ENCODE results near the gene ZNF780A. TPM values are rescaled to one million over a fixed set of nuclear protein-coding genes. Genes with fewer than 3 reads are reported as not detected.
A peak's percentile ranks its signal among the peaks of the same experiment; 100 is the strongest.

Gene ZNF780A
- total and polyA plus RNA-seq, 2 of the 8 experiments (the other 6 are each of a cell fraction or from before 2014, with no cell fraction given), result 3.5 to 12.0 TPM

DNA sequence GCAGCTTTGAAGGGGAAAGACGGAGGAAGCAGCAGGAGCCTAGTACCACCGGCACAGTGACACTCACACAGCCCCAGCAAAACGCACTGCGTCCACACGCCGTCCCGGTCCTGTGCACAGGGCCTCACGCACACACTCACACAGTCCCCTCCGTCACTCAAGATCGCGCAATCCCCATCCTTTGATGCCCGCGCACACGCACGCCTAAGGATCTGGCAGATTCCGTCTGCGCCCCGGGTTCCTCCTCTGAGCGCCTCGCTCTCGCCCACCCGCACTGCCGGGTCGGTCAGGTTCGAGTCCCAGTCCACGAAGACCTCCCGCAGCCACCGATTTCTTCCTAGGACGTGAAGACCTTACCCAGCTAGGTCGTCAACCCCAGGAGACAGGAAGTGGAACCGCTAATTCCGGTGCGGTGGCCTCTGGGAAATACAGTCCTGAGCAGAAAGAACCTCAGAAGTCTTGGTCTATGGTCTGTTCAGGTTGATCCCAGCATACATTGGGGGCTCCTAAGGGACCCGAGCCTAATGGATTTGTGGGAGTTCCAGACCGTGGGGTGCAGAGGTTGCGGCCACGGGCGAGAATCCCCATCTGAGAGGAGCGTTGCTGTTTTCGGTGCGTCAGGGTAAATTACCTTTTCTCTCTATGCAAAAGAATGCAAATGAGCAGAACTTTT, 34.8 kb downstream of the ZNF780A start, which contains the start of gene ZNF780B (continued):
- TF ChIP-seq, protein P1, sequence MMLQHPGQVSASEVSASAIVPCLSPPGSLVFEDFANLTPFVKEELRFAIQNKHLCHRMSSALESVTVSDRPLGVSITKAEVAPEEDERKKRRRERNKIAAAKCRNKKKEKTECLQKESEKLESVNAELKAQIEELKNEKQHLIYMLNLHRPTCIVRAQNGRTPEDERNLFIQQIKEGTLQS (IDR thresholded peaks at IDR 0.05; ENCODE audit: insufficient read depth, low read depth, low read length), result no peak
- TF ChIP-seq ASH2L (IDR thresholded peaks at IDR 0.05; ENCODE audit: low read length), result peak; percentile 75
- TF ChIP-seq RXRA (IDR thresholded peaks at IDR 0.05; ENCODE audit: insufficient read depth, low read depth, low read length), result no peak
- TF ChIP-seq POU5F1 (IDR thresholded peaks at IDR 0.05; ENCODE audit: low read depth, low read length), result no peak
- TF ChIP-seq TEAD4 (IDR thresholded peaks at IDR 0.05; ENCODE audit: low read depth, low read length), result no peak
- peak; percentile 35; the same call in 1 of the 2 replicates for TF ChIP-seq TAF1 (IDR thresholded peaks at IDR 0.05; ENCODE audit: low read depth, low read length)
- no peak for TF ChIP-seq KDM1A (IDR thresholded peaks at IDR 0.05; ENCODE audit: borderline replicate concordance, low read length)
- no peak for TF ChIP-seq CEBPB (IDR thresholded peaks at IDR 0.05; ENCODE audit: low read depth, low read length)
- no peak for TF ChIP-seq RAD21 (IDR thresholded peaks at IDR 0.05 in 1 of 2, conservative IDR thresholded peaks at IDR 0.05 in 1 of 2; ENCODE audit: low read depth in 2 of 2, low read length in 2 of 2)
- no peak for TF ChIP-seq TCF12 (IDR thresholded peaks at IDR 0.05; ENCODE audit: low read depth, low read length)
- no peak for TF ChIP-seq SIRT6 (IDR thresholded peaks at IDR 0.05; ENCODE audit: low read length)
- peak; percentile 45; the same call in 1 of the 2 replicates for TF ChIP-seq RBBP5 (IDR thresholded peaks at IDR 0.05; ENCODE audit: borderline replicate concordance, low read depth, low read length)
- no peak for TF ChIP-seq RFX5 (IDR thresholded peaks at IDR 0.05; ENCODE audit: borderline replicate concordance, low read depth, low read length)
- TF ChIP-seq NRF1 (IDR thresholded peaks at IDR 0.05; ENCODE audit: low read depth, low read length), result no peak
- peak; percentile 66 for TF ChIP-seq SAP30 (IDR thresholded peaks at IDR 0.05; ENCODE audit: insufficient read depth, insufficient replicate concordance, low read length)

Data from H1 (cell line).